Measurements from ENCODE around the gene FOLR2.
"Not testable (repeated sequence)": the region's sequence is repeated elsewhere in the genome, so short reads cannot be mapped to it uniquely, and the experiment has no call there.

The FOLR2 gene

DNA sequence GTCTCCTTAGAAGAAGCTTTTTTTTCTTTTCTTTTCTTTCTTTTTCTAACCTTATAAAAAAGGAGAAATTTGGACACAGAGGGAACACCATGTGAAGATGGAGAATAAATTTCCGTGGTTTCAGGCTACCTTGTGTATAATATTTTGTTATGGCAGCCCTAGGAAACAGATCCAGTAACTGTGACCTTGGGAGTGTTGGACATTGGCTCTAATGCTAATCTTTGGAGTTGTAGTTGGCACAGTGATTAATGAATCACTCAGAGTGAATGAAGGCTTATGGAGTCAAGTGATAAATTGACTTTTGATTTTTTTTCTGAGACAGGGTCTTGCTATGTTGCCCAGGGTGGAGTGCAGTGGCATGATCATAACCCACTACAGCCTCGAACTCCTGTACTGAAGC lies 42.9 kb downstream of the FOLR2 start:
- Histone ChIP-seq H3K27me3 (peaks cover 86% of the 10 kb centered on the region), H3K4me3 (ENCODE audit: low read depth in 1 of 2, low read length in 1 of 2) (no peak overlapping the region), H3K9me3 (no peaks in the 10 kb centered on the region), H3K36me3 (no peaks in the 10 kb centered on the region), H3K4me1 (ENCODE audit: control insufficient read depth in 1 of 2, insufficient read depth in 1 of 2, low read depth in 1 of 2, low read length in 1 of 2) (no peaks in the 10 kb centered on the region), H3K27ac (no peak overlapping the region)
- TF ChIP-seq, protein P1, sequence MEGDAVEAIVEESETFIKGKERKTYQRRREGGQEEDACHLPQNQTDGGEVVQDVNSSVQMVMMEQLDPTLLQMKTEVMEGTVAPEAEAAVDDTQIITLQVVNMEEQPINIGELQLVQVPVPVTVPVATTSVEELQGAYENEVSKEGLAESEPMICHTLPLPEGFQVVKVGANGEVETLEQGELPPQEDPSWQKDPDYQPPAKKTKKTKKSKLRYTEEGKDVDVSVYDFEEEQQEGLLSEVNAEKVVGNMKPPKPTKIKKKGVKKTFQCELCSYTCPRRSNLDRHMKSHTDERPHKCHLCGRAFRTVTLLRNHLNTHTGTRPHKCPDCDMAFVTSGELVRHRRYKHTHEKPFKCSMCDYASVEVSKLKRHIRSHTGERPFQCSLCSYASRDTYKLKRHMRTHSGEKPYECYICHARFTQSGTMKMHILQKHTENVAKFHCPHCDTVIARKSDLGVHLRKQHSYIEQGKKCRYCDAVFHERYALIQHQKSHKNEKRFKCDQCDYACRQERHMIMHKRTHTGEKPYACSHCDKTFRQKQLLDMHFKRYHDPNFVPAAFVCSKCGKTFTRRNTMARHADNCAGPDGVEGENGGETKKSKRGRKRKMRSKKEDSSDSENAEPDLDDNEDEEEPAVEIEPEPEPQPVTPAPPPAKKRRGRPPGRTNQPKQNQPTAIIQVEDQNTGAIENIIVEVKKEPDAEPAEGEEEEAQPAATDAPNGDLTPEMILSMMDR (IDR thresholded peaks at IDR 0.05) = no peak

DNA sequence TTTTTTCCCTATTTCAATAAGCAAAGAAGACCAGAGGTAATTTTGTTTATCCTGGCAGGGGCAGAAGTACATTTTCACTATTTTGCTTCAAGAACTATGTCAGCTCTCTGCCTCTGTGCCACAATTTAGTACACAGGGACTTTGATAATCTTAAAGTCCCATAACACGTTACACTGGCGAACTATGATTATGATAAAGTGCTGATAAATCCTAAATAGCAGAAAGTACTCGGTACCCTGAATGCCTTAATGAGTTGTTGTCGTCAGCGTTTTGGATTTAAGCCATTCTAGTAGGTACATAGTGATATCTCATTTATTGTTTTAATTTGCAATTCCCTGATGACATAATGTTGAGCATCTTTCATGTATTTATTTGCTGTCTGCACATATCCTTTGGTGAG lies 44.0 kb downstream of the FOLR2 start:
- H3K27ac ChIP-seq = no peak overlapping the region
- no peak overlapping the region for H3K4me3 ChIP-seq (ENCODE audit: low read depth in 1 of 2, low read length in 1 of 2)
- no peaks in the 10 kb centered on the region for H3K9me3 ChIP-seq
- TF ChIP-seq, protein P1 (IDR thresholded peaks at IDR 0.05) = no peak
- H3K27me3 ChIP-seq = peaks cover 75% of the 10 kb centered on the region
- H3K4me1 ChIP-seq (ENCODE audit: control insufficient read depth in 1 of 2, insufficient read depth in 1 of 2, low read depth in 1 of 2, low read length in 1 of 2) = no peaks in the 10 kb centered on the region
- H3K36me3 ChIP-seq = no peaks in the 10 kb centered on the region

DNA sequence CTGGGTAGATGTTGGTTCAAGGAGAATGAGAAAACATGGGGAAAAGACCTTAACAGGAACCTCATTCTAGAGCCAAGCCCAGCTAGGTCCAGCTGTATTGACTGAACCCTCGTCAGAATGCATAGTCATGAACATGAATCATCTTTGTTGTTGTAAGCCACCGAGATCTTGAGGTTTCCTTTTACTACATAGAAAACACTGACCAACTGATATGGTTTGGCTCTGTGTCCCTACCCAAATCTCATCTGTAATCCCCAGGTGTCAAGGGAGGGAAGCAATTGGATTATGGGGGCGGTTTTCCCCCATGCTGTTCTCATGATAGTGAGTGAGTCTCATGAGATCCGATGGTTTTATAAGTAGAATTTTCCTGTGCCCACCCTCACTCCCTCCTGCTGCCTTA lies 46.8 kb downstream of the FOLR2 start:
- TF ChIP-seq, protein P1 (IDR thresholded peaks at IDR 0.05) = no peak
- Histone ChIP-seq H3K4me1 (ENCODE audit: control insufficient read depth in 1 of 2, insufficient read depth in 1 of 2, low read depth in 1 of 2, low read length in 1 of 2) (no peaks in the 10 kb centered on the region), H3K27ac (no peak overlapping the region), H3K9me3 (no peaks in the 10 kb centered on the region), H3K36me3 (no peaks in the 10 kb centered on the region), H3K4me3 (ENCODE audit: low read depth in 1 of 2, low read length in 1 of 2) (no peak overlapping the region), H3K27me3 (peaks cover 50% of the 10 kb centered on the region)

DNA sequence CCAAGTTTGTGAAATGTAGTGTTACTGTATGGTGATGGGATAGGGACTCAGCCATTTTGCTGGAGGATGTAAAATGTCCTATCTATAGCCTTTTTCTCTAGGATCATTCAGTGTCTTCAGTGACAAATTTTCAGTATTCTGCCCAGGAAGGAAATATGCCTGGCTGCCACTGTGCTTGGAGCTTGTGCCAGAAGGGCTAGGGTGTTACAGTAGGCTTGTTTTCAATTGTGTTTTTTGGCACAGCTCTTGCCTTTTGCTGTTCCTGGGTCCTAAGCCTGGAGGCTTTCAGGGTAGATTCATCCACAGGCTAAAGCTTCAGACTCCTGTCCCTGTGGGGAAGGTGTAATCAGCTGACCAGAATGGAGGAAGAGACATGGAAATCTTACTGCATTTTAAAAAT lies 49.4 kb downstream of the FOLR2 start:
- Histone ChIP-seq H3K27ac (no peak overlapping the region), H3K36me3 (no peaks in the 10 kb centered on the region), H3K4me1 (ENCODE audit: control insufficient read depth in 1 of 2, insufficient read depth in 1 of 2, low read depth in 1 of 2, low read length in 1 of 2) (no peaks in the 10 kb centered on the region), H3K27me3 (peaks cover 45% of the 10 kb centered on the region), H3K4me3 (ENCODE audit: low read depth in 1 of 2, low read length in 1 of 2) (no peak overlapping the region), H3K9me3 (no peaks in the 10 kb centered on the region)
- TF ChIP-seq, protein P1 (IDR thresholded peaks at IDR 0.05) = no peak

DNA sequence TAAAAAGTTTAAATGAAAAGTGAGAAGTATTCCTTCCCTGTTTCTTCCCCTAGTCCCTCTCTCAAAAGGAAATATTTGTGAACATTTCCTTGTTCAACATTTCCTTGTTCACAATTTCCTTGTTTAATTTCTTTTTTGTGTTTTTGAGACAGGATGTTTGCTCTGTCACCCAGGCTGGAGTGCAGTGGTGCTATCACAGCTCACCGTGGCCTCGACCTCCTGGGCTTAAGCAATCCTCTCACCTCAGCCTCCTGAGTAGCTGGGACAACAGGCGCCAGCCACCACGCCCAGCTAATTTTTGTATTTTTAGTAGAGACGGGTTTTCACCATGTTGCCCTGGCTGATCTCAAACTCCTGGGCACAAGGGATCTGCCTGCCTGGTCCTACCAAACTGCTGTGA lies 50.4 kb downstream of the FOLR2 start:
- H3K4me3 ChIP-seq (ENCODE audit: low read depth in 1 of 2, low read length in 1 of 2); H3K9me3 ChIP-seq; H3K27ac ChIP-seq; H3K4me1 ChIP-seq (ENCODE audit: control insufficient read depth in 1 of 2, insufficient read depth in 1 of 2, low read depth in 1 of 2, low read length in 1 of 2); H3K36me3 ChIP-seq: not testable (repeated sequence)
- H3K27me3 ChIP-seq = peaks cover 40% of the 10 kb centered on the region

DNA sequence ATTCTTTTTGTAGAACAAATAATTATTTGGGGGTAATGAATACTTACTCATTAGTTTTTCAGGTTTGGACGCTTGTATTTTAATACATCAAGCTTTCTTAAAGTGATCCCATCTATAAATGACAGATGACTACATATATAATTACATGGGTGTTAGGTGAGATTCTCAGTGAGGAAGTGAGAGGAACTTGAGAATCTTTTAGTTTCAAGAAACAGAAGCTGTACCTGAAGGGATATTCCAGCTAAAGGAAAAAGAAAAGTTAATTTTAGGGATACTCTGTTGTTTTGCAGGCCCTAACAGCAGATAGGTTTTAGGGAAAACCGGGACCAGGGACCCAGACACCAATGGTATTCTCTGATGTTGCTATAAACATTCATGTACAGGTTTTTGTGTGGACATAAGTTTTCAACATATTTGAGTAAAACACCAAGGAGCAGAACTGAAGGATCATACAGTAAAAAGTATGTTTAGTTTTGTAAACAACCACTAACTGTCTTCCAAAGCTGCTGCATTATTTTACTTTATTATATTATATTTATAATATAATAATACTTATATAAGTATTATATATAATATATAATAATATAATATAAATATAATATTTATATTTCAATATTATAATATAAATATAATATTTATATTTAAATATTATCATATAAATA lies 51.5 kb downstream of the FOLR2 start:
- H3K9me3 ChIP-seq = no peaks in the 10 kb centered on the region
- H3K27me3 ChIP-seq = peaks cover 32% of the 10 kb centered on the region
- H3K27ac ChIP-seq = no peak overlapping the region
- H3K36me3 ChIP-seq = no peaks in the 10 kb centered on the region
- H3K4me3 ChIP-seq (ENCODE audit: low read depth in 1 of 2, low read length in 1 of 2) = no peak overlapping the region
- TF ChIP-seq, protein P1 (IDR thresholded peaks at IDR 0.05) = no peak
- H3K4me1 ChIP-seq (ENCODE audit: control insufficient read depth in 1 of 2, insufficient read depth in 1 of 2, low read depth in 1 of 2, low read length in 1 of 2) = peaks cover 2 to 7% of the 10 kb centered on the region in 2 experiments

Measured in neutrophil (primary cell).